Measurements from ENCODE around the gene PRKN.
"Not testable (repeated sequence)": the region's sequence is repeated elsewhere in the genome, so short reads cannot be mapped to it uniquely, and the experiment has no call there.

Gene PRKN

DNA sequence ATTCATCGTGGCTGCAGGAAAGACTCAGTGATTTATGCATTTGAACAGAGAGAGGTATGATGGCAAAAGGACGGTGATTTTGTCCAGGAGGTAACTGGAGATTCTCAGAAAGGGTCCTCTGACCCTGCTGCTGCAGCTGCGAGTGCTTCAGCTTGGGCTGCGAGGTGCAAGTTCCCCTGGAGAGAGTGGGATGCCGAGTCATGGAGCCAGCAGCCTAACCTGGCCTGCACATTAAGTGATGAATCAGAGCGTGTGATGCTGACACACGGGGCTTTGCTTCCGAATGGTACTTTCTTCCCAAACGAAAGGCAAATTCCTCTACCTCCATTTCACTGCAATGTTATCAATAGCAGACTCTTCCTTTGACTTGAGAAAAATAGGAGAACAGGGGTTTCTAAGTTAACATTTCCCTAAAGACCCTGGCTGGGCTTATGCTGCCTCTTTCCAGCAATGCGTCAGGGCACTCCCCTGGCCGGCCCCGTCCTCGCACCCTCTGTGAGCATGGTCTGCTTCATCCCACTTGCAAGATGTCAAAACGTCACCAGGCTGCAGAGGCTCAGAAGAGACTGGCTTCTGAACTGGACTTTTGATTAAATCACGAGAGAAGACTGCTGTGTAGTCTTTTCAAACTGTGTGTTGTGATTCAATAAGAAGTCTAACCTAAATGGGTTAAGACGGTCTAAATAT lies 825.7 kb downstream of the PRKN start:
- Histone ChIP-seq H3K9me3 (ENCODE audit: control insufficient read depth in 2 of 2, low read length in 2 of 2) (no peaks in the 10 kb centered on the region), H3K9ac (ENCODE audit: low read length in 2 of 2) (no peak overlapping the region), H3K36me3 (ENCODE audit: control insufficient read depth in 2 of 2, insufficient read depth in 2 of 2, low read length in 2 of 2) (no peaks in the 10 kb centered on the region), H3K27ac (ENCODE audit: low read length) (no peak overlapping the region), H3K4me1 (ENCODE audit: control insufficient read depth, insufficient read depth, low read length) (no peaks in the 10 kb centered on the region), H3K27me3 (ENCODE audit: control insufficient read depth in 1 of 2, insufficient read depth in 2 of 2, low read length in 2 of 2) (no peaks in the 10 kb centered on the region), H3K4me3 (ENCODE audit: low read length in 2 of 2) (no peak overlapping the region)

DNA sequence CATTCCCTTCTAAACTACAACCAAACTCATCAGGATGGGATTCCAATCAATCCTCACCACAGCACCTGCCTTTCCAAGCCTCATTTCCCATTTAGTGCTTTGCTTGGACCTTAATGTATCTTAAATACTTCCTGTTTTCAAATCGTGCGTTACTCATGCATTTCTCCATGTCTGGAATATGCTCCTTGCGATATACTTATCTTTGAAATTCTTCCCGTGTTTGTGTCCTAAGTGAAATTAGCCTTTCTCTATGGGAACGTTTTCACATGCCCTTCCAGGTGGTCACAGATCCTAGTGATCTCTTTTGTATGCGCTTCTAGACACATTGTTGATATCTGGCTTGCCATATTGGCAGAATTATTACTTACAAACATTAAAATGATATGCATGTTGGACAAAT lies 833.1 kb downstream of the PRKN start:
- Histone ChIP-seq H3K27me3 (ENCODE audit: control insufficient read depth in 1 of 2, insufficient read depth in 2 of 2, low read length in 2 of 2) (no peaks in the 10 kb centered on the region), H3K36me3 (ENCODE audit: control insufficient read depth in 2 of 2, insufficient read depth in 2 of 2, low read length in 2 of 2) (no peaks in the 10 kb centered on the region), H3K9me3 (ENCODE audit: control insufficient read depth in 2 of 2, low read length in 2 of 2) (no peaks in the 10 kb centered on the region), H3K4me1 (ENCODE audit: control insufficient read depth, insufficient read depth, low read length) (no peaks in the 10 kb centered on the region), H3K4me3 (ENCODE audit: low read length in 2 of 2) (no peak overlapping the region), H3K27ac (ENCODE audit: low read length) (no peak overlapping the region), H3K9ac (ENCODE audit: low read length in 2 of 2) (no peak overlapping the region)

DNA sequence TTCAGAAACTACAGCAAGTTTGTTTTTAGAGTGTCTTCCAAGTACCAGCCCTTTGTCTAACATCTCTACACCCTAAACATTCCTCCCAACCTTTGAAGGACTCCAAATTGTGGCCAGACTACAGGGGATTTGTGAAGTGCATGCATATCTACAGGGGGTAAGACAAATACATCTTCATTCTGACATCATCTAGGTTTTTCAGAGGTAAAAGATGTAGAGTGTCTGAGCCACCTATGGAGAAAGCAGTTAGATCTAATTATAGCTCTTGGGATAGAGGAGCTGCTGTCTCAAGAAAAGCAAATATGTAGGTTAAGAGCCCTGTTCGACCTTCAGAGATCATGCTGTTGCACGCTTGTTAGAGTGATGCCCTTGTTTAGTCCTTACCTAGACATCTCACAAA lies 836.0 kb downstream of the PRKN start:
- no peak overlapping the region for H3K27ac ChIP-seq (ENCODE audit: low read length)
- no peaks in the 10 kb centered on the region for H3K9me3 ChIP-seq (ENCODE audit: control insufficient read depth in 2 of 2, low read length in 2 of 2)
- no peak overlapping the region for H3K4me3 ChIP-seq (ENCODE audit: low read length in 2 of 2)
- no peaks in the 10 kb centered on the region for H3K36me3 ChIP-seq (ENCODE audit: control insufficient read depth in 2 of 2, insufficient read depth in 2 of 2, low read length in 2 of 2)
- no peaks in the 10 kb centered on the region for H3K27me3 ChIP-seq (ENCODE audit: control insufficient read depth in 1 of 2, insufficient read depth in 2 of 2, low read length in 2 of 2)
- H3K9ac ChIP-seq (ENCODE audit: low read length in 2 of 2), result no peak overlapping the region
- no peaks in the 10 kb centered on the region for H3K4me1 ChIP-seq (ENCODE audit: control insufficient read depth, insufficient read depth, low read length)

DNA sequence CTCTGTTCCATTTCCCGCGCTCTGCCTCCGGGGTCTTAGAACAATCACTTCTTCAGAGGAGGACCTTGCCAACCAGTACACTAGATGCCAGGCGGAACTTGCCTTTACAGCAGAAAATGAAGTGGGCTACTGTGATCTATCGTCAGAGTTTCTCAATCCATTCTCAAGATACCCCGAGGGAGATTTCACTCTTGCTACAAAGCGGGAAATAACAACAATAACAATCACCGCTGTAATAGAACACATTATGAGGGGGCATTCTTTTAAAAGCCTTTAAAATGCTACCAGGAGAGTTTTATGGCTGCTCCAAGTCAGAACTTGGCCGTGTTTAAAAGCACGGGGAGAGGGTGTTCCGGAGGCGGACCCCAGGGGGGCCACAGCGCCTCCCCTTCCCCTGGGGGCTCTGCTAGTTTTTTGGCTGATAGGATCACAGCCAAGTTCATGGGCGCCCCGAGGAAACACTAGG lies 836.7 kb downstream of the PRKN start:
- no peak overlapping the region for H3K4me3 ChIP-seq (ENCODE audit: low read length in 2 of 2)

DNA sequence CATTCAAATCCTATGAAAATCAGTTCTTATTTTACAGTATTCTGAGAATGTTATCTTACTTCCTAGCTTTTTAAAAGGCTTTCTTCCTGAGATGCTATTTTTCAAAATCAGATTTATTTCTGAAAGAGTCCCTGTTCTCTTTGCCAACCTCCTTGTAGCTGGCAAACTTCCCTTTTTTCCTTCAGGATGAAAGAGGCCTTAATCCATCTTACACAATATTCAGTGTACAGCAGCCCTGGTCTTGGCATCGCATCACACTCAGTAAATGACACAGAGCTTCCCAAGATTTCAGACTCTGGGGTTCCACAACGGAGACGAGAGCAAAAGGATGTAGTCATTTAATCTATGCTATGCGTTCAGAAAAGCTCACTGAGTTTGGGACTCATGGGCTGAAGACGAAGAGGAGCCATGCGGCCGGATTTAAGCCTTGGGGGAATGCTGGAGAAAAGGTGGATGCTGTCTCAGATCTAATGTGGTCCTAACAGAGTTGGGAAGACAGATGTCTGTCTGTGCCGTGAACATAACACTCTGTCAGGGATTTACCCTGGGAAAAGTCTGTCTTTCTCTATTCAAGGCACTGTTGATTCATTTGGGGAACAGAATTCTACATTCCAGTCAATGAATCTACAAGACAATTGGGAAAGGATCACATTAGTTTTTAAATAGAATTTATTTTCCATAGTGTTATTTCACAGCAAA lies 837.3 kb downstream of the PRKN start:
- H3K9me3 ChIP-seq (ENCODE audit: control insufficient read depth in 2 of 2, low read length in 2 of 2), result no peaks in the 10 kb centered on the region
- no peak overlapping the region for H3K9ac ChIP-seq (ENCODE audit: low read length in 2 of 2)
- H3K36me3 ChIP-seq (ENCODE audit: control insufficient read depth in 2 of 2, insufficient read depth in 2 of 2, low read length in 2 of 2), result no peaks in the 10 kb centered on the region
- H3K4me1 ChIP-seq (ENCODE audit: control insufficient read depth, insufficient read depth, low read length), result no peaks in the 10 kb centered on the region
- no peaks in the 10 kb centered on the region for H3K27me3 ChIP-seq (ENCODE audit: control insufficient read depth in 1 of 2, insufficient read depth in 2 of 2, low read length in 2 of 2)
- no peak overlapping the region for H3K4me3 ChIP-seq (ENCODE audit: low read length in 2 of 2)
- H3K27ac ChIP-seq (ENCODE audit: low read length), result no peak overlapping the region

More for the DNA sequence above, 836.7 kb downstream of the PRKN start:
- Histone ChIP-seq H3K27me3 (ENCODE audit: control insufficient read depth in 1 of 2, insufficient read depth in 2 of 2, low read length in 2 of 2) (no peaks in the 10 kb centered on the region), H3K4me1 (ENCODE audit: control insufficient read depth, insufficient read depth, low read length) (no peaks in the 10 kb centered on the region), H3K9me3 (ENCODE audit: control insufficient read depth in 2 of 2, low read length in 2 of 2) (no peaks in the 10 kb centered on the region), H3K36me3 (ENCODE audit: control insufficient read depth in 2 of 2, insufficient read depth in 2 of 2, low read length in 2 of 2) (no peaks in the 10 kb centered on the region), H3K9ac (ENCODE audit: low read length in 2 of 2) (no peak overlapping the region), H3K27ac (ENCODE audit: low read length) (no peak overlapping the region)

DNA sequence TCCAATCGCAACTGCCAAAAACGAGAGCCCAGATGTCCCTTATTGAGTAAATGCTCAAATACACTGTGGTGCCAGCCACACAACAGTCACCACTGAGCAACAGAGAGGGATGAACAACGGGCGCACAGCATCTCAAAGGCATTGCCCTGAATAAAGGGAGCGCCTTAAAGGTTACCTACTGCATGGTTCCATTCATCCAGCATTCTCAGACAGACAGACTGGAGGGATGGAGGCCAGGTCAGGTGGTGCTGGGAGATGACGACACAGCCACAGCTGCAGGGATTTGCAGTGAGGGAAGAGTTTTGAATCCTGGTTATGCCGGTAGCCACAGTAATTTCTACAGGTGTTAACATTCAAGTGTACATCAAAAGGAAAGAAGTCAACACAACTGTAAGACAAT lies 838.2 kb downstream of the PRKN start:
- no peak overlapping the region for H3K4me3 ChIP-seq (ENCODE audit: low read length in 2 of 2)
- H3K9ac ChIP-seq (ENCODE audit: low read length in 2 of 2), result no peak overlapping the region
- no peaks in the 10 kb centered on the region for H3K36me3 ChIP-seq (ENCODE audit: control insufficient read depth in 2 of 2, insufficient read depth in 2 of 2, low read length in 2 of 2)
- H3K27me3 ChIP-seq (ENCODE audit: control insufficient read depth in 1 of 2, insufficient read depth in 2 of 2, low read length in 2 of 2), result no peaks in the 10 kb centered on the region
- no peaks in the 10 kb centered on the region for H3K4me1 ChIP-seq (ENCODE audit: control insufficient read depth, insufficient read depth, low read length)
- no peaks in the 10 kb centered on the region for H3K9me3 ChIP-seq (ENCODE audit: control insufficient read depth in 2 of 2, low read length in 2 of 2)
- H3K27ac ChIP-seq (ENCODE audit: low read length), result no peak overlapping the region

DNA sequence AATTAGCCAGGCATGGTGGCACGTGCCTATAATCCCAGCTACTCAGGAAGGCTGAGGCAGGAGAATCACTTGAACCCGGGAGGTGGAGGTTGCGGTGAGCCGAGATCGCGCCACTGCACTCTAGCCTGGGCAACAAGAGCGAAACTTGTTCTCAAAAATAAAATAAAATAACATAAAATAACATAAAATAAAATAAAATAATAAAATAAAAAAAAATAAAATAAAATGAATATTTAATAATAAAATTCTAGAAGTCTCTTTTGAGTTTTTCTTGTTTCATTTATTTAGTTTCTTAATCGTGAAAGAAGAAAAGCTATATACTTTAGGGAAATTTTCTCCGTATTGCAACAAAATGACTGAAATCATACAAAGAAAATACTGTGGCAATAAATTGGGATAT lies 841.0 kb downstream of the PRKN start:
- not testable (repeated sequence) for H3K36me3 ChIP-seq (ENCODE audit: control insufficient read depth in 2 of 2, insufficient read depth in 2 of 2, low read length in 2 of 2); H3K9me3 ChIP-seq (ENCODE audit: control insufficient read depth in 2 of 2, low read length in 2 of 2); H3K4me1 ChIP-seq (ENCODE audit: control insufficient read depth, insufficient read depth, low read length); H3K27ac ChIP-seq (ENCODE audit: low read length); H3K27me3 ChIP-seq (ENCODE audit: control insufficient read depth in 1 of 2, insufficient read depth in 2 of 2, low read length in 2 of 2); H3K9ac ChIP-seq (ENCODE audit: low read length in 2 of 2); H3K4me3 ChIP-seq (ENCODE audit: low read length in 2 of 2)

DNA sequence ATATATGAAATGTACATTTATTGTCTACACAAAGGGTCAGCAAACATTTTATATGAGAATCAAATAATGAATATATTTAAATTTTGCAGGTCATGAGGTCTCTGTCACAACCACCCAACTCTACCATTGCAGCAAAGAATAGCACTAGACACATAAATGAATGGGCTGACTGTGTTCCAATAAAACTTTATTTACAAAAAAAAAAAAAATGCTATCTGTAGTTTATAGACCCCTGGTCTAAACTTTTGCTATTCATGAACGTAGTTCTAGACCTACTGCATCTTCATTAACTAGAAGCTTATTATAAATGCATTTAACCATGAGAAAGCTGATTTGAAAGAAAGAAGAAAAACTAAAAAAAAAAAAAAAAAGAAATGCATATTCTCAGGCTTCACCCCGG lies 842.8 kb downstream of the PRKN start:
- Histone ChIP-seq H3K4me1 (ENCODE audit: control insufficient read depth, insufficient read depth, low read length) (no peaks in the 10 kb centered on the region), H3K27me3 (ENCODE audit: control insufficient read depth in 1 of 2, insufficient read depth in 2 of 2, low read length in 2 of 2) (no peaks in the 10 kb centered on the region), H3K4me3 (ENCODE audit: low read length in 2 of 2) (no peak overlapping the region), H3K9me3 (ENCODE audit: control insufficient read depth in 2 of 2, low read length in 2 of 2) (no peaks in the 10 kb centered on the region), H3K36me3 (ENCODE audit: control insufficient read depth in 2 of 2, insufficient read depth in 2 of 2, low read length in 2 of 2) (no peaks in the 10 kb centered on the region), H3K9ac (ENCODE audit: low read length in 2 of 2) (no peak overlapping the region), H3K27ac (ENCODE audit: low read length) (no peak overlapping the region)

DNA sequence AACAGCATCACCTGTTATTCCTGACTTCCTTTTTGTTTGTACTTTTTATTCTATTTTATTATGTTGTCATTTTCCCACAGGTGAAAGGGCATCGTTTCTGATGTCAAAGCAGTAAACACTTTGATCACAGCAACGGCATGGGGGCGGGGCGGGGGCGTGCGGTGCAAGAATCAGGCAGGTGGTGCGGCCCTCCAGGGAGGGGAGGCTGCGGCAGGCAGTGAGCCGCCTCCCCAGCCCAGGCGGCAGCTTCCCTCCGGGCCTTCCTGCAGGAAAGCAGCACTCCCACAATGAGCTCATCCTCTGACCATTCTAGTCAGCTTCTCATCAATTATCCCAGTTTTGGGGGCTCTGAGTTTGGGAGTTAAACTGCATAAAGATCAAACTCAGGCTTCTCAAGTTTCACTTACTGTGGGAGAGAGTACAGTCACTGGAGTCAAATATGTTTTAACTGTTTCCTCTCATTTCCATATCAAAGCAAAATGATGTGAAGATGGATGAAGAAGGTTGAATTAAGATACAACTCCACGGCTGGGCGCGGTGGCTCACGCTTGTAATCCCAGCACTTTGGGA lies 845.3 kb downstream of the PRKN start:
- H3K27ac ChIP-seq (ENCODE audit: low read length), result no peak overlapping the region
- H3K4me3 ChIP-seq (ENCODE audit: low read length in 2 of 2), result no peak overlapping the region

DNA sequence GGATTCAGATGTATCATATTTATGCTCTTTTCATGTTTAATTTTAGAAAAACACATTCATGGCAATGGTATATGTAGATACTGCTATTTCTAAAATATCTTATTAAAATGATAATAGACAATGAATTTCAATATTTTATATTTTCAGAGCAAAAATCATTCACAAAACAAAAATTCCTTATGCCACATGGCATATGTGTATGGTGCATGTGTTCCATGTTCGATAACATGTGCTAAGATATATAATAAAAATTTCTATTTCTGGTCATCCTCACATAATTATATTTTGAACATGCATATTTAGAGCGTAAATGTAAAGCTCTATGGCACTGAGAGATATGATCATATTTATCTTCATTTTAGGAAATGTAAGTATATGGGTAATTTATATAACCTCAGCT lies 847.5 kb downstream of the PRKN start:
- H3K27ac ChIP-seq (ENCODE audit: low read length), result no peak overlapping the region
- H3K9ac ChIP-seq (ENCODE audit: low read length in 2 of 2), result no peak overlapping the region
- no peaks in the 10 kb centered on the region for H3K36me3 ChIP-seq (ENCODE audit: control insufficient read depth in 2 of 2, insufficient read depth in 2 of 2, low read length in 2 of 2)
- no peak overlapping the region for H3K4me3 ChIP-seq (ENCODE audit: low read length in 2 of 2)
- H3K4me1 ChIP-seq (ENCODE audit: control insufficient read depth, insufficient read depth, low read length), result no peaks in the 10 kb centered on the region
- no peaks in the 10 kb centered on the region for H3K27me3 ChIP-seq (ENCODE audit: control insufficient read depth in 1 of 2, insufficient read depth in 2 of 2, low read length in 2 of 2)
- no peaks in the 10 kb centered on the region for H3K9me3 ChIP-seq (ENCODE audit: control insufficient read depth in 2 of 2, low read length in 2 of 2)

More for the DNA sequence above, 845.3 kb downstream of the PRKN start:
- Histone ChIP-seq H3K36me3 (ENCODE audit: control insufficient read depth in 2 of 2, insufficient read depth in 2 of 2, low read length in 2 of 2) (no peaks in the 10 kb centered on the region), H3K9ac (ENCODE audit: low read length in 2 of 2) (no peak overlapping the region), H3K27me3 (ENCODE audit: control insufficient read depth in 1 of 2, insufficient read depth in 2 of 2, low read length in 2 of 2) (no peaks in the 10 kb centered on the region), H3K9me3 (ENCODE audit: control insufficient read depth in 2 of 2, low read length in 2 of 2) (no peaks in the 10 kb centered on the region), H3K4me1 (ENCODE audit: control insufficient read depth, insufficient read depth, low read length) (no peaks in the 10 kb centered on the region)

DNA sequence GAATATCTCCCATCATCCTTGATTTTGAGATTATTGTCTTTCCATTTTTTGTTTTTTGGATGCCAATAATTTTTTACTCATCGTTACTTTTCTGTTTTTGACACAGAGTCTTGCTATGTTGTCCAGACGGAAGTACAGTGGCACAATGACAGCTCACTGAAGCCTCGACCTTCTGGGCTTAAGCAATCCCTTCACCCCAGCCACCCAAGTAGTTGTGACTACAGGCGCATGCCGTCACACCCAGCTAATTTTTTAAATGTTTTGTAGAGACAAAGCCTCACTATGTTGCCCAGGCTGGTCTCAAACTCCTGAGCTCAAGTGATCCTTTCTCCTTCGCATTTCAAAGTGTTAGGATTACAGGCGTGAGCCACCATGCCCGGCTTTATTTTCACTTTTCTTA lies 851.3 kb downstream of the PRKN start:
- Histone ChIP-seq H3K9ac (ENCODE audit: low read length in 2 of 2) (no peak overlapping the region), H3K27ac (ENCODE audit: low read length) (no peak overlapping the region), H3K4me3 (ENCODE audit: low read length in 2 of 2) (no peak overlapping the region), H3K36me3 (ENCODE audit: control insufficient read depth in 2 of 2, insufficient read depth in 2 of 2, low read length in 2 of 2) (no peaks in the 10 kb centered on the region), H3K9me3 (ENCODE audit: control insufficient read depth in 2 of 2, low read length in 2 of 2) (no peaks in the 10 kb centered on the region), H3K27me3 (ENCODE audit: control insufficient read depth in 1 of 2, insufficient read depth in 2 of 2, low read length in 2 of 2) (no peaks in the 10 kb centered on the region), H3K4me1 (ENCODE audit: control insufficient read depth, insufficient read depth, low read length) (no peaks in the 10 kb centered on the region)
